HuH-7.5 (cell line): Measurements from ENCODE around the gene PCDHGA10.
"Not testable (repeated sequence)": the region's sequence is repeated elsewhere in the genome, so short reads cannot be mapped to it uniquely, and the experiment has no call there.

ENCODE experiments used
- DNase-seq: peaks from one replicate; pipeline ENCODE4 v3.0.0; 2011; ENCODE audit warnings: low spot score

The PCDHGA10 gene

DNA sequence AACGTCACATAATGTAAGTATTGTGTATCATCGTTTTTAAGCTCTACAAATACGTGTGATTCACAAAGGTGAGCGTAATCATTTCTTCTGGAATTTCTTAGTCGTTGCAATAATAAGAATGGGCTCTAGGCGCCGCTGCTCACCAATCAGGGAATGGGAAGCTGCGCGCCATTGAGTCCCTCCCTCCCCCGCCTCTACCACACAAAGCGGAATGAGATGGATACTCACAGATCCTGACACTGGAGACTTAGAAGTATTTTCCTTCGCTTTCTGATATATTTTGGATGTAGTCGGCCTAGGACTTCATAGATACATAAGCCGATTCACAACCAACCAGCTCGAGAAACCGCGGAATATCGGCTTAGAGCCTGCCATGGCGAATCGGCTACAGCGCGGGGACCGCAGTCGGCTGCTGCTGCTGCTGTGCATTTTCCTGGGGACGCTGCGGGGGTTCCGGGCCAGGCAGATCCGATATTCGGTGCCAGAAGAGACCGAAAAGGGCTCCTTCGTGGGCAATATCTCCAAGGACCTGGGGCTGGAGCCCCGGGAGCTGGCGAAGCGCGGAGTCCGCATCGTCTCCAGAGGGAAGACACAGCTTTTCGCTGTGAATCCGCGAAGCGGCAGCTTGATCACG is 8.2 kb downstream of the PCDHGA10 start, which contains the start of gene PCDHGA11:
PCDHGA11 (plus strand) TSS at position 197 of the 634 bp plus-strand sequence; CDS start at position 374, 177 bp downstream.
- DNase-seq: no peak

DNA sequence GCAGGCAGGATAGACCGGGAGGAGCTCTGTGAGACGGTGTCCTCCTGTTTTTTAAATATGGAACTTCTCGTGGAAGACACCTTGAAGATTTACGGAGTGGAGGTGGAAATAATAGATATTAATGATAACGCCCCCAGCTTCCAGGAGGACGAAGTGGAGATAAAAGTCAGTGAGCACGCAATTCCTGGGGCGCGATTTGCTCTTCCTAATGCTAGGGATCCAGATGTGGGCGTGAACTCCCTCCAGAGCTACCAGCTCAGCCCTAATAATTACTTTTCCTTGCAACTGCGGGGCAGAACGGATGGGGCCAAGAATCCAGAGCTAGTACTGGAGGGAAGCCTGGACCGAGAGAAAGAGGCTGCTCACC is 8.7 kb downstream of the PCDHGA10 start:
- no peak for DNase-seq

DNA sequence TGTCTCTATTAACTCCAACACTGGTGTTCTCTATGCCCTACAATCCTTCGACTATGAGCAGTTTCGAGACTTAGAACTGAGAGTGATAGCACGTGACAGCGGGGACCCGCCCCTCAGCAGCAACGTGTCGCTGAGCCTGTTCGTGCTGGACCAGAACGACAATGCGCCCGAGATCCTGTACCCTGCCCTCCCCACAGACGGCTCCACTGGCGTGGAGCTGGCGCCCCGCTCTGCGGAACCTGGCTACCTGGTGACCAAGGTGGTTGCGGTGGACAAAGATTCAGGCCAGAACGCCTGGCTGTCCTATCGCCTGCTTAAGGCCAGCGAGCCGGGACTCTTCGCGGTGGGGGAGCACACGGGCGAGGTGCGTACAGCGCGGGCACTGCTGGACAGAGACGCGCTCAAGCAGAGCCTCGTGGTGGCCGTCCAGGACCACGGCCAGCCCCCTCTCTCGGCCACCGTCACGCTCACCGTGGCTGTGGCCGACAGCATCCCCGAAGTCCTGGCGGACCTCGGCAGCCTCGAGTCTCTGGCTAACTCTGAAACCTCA is 10.0 kb downstream of the PCDHGA10 start:
- DNase-seq: no peak

DNA sequence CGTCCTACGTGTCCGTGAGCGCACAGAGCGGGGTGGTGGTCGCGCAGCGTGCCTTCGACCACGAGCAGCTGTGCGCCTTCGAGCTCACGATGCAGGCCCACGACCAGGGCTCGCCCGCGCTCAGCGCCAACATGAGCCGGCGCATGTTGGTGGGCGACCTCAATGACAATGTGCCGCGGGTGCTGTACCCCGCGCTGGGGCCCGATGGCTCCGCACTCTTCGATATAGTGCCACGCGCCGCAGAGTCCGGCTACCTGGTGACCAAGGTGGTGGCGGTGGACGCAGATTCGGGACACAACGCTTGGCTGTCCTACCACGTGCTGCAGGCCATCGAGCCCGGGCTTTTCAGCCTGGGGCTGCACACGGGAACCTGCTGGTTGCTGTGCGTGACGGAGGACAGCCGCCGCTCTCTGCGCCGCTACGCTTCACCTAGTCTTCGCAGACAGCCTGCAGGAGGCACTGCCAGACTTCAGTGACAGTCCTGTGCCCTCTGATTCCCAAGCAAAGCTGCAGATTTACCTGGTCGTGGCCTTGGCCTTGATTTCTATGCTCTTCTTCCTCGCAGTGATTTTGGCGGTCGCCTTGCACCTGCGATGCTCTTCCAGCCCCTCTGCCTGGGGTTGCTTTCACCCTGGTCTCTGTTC is 15.1 kb downstream of the PCDHGA10 start:
- no peak for DNase-seq

DNA sequence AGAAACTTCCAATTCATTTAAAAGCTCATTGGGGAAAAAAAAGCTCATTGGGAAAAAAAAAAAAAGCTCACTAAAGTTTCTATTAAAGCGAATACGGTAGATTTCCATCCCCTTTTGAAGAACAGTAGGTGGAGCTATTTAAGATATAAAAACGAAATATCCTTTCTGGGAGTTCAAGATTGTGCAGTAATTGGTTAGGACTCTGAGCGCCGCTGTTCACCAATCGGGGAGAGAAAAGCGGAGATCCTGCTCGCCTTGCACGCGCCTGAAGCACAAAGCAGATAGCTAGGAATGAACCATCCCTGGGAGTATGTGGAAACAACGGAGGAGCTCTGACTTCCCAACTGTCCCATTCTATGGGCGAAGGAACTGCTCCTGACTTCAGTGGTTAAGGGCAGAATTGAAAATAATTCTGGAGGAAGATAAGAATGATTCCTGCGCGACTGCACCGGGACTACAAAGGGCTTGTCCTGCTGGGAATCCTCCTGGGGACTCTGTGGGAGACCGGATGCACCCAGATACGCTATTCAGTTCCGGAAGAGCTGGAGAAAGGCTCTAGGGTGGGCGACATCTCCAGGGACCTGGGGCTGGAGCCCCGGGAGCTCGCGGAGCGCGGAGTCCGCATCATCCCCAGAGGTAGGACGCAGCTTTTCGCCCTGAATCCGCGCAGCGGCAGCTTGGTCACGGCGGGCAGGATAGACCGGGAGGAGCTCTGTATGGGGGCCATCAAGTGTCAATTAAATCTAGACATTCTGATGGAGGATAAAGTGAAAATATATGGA is 17.7 kb downstream of the PCDHGA10 start, which contains the start of gene PCDHGA12:
PCDHGA12 (plus strand) TSS at position 176 of the 782 bp plus-strand sequence; CDS start at position 429, 253 bp downstream.
- no peak for DNase-seq

DNA sequence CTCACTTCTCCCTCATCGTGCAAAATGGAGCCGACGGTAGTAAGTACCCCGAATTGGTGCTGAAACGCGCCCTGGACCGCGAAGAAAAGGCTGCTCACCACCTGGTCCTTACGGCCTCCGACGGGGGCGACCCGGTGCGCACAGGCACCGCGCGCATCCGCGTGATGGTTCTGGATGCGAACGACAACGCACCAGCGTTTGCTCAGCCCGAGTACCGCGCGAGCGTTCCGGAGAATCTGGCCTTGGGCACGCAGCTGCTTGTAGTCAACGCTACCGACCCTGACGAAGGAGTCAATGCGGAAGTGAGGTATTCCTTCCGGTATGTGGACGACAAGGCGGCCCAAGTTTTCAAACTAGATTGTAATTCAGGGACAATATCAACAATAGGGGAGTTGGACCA is 18.5 kb downstream of the PCDHGA10 start:
- no peak for DNase-seq

DNA sequence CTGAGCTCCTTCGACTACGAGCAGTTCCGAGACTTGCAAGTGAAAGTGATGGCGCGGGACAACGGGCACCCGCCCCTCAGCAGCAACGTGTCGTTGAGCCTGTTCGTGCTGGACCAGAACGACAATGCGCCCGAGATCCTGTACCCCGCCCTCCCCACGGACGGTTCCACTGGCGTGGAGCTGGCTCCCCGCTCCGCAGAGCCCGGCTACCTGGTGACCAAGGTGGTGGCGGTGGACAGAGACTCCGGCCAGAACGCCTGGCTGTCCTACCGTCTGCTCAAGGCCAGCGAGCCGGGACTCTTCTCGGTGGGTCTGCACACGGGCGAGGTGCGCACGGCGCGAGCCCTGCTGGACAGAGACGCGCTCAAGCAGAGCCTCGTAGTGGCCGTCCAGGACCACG is 19.5 kb downstream of the PCDHGA10 start:
- not testable (repeated sequence) for DNase-seq

DNA sequence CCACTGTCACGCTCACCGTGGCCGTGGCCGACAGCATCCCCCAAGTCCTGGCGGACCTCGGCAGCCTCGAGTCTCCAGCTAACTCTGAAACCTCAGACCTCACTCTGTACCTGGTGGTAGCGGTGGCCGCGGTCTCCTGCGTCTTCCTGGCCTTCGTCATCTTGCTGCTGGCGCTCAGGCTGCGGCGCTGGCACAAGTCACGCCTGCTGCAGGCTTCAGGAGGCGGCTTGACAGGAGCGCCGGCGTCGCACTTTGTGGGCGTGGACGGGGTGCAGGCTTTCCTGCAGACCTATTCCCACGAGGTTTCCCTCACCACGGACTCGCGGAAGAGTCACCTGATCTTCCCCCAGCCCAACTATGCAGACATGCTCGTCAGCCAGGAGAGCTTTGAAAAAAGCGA is 19.9 kb downstream of the PCDHGA10 start:
- DNase-seq: not testable (repeated sequence)

DNA sequence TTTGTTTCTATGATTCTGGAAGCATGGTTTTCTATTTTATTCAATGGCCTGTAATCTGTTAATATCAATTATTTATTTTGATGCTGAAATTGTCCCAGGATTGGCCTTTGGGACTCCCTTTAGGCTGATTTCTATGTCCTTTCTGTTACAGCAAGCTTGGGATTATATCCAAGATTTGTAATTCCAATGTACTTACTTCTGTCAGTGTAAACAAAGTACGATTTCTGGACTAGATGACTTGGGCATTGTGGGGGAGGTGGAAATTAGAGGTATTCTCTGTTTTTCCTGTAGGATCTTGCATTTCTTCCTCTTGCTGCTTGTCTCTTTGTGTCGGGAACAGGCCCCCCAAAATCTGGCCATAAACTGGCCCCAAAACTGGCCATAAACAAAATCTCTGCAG is 21.2 kb downstream of the PCDHGA10 start:
- no peak for DNase-seq

DNA sequence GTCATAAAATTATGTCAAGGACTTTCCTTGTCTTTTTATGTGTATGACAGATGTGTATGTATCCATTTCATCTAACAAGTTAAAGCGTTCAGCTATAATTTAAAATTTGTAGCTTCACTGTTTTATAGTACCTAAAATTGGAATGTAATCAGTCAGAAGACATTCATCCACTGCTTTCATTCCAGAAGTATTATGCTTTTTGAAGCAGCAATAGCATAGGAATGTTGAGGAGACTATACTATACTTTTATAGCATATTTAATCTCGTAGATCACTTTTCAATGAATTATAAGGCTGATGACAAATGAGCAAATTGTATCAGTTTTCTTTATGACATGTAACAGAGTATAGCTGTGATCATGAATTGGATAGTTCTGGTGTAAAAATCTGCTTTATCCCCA is 24.4 kb downstream of the PCDHGA10 start:
- DNase-seq: no peak

DNA sequence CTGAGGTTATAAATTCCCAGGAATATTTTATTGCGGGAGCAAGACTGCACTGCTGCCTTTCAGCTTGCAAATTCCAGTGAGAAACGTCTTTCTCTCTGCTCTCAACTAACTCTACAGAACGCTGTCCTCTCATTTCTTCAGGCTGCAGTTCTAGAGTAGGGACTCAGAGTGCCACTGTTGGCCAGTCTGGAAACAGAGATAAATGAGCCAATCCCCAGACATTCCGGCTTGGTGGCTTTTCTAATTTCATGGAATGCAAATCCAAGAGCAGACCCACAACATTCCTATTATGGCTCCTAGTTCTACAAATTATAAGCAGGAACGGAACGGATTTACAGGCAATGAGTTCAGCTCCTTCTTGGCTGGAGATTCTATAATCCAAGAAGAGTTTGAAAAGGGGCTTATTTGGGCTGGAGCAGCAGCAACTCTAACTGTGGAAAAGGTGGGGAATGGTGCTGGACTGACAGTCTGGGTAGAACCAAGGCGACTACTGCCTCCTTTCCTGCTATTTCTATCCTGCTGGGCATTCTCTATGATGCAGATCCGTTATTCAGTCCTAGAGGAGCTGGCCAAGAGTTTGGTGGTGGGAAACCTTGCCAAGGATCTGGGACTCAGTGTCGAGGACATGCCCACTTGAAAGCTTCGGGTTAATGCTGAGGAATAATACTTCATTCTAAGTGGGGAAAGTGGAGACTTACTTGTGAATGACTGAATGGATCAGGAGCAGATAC is 26.8 kb downstream of the PCDHGA10 start:
- no peak for DNase-seq

DNA sequence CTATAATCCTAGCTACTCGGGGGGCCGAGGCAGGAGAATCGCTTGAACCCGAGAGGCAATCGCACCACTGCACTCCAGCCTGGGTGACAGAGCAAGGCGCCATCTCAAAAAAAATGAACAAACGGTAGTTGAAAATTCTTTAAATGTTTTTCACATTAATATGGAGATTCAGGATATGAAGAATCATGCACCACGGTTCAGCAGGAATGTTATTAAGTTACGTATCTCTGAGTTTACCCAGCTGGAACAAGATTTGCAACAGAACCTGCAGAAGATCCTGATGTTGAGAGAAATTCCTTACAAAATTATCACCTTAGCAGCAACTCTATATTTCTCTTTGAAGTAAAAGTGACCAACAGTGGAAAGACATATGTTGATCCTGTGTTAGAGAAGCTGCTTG is 27.6 kb downstream of the PCDHGA10 start:
- DNase-seq: no peak

DNA sequence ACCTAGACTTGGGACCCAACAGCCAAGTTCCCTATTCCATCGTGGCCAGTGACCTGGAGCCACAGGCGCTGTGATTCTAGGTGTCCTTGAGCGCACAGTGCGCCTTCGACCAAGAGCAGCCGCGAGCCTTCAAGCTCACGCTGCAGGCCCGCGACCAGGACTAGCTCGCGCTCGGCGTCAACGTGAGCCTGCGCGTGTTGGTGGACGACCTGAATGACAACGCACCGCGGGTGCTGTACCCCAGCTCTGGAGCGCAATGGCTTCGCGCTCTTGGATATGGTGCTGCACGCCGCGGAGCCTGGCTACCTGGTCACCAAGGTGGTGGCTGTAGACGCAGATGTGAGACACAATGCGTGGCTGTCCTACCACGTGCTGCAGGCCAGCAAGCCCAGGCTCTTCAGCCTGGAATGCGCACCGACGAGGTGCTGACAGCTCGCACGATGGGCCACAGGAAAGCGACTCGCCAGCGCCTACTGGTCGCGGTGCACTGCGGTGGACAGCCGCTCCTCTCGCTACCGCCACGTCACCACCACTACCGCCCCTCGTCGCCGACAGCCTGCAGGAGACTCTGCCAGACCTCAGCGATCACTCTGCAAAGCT is 28.9 kb downstream of the PCDHGA10 start:
- no peak for DNase-seq

DNA sequence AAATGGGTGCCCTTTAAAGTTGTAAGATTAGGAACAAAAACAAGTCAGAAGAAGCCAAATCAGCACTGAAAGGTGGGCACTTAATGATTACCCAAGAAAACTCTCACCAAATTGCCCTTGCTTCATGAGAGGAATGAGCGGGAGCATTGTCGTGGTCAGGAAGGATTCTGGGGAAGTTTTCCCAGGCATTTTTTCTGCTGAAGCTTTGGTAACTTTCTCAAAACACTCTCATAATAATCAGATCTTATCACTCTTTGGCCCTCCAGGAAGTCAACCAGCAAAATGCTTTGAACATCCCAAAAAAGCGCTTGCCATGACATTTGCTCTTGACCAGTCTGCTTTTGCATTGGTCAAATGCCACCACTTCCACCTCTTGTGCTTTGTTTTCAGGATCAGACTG is 52.6 kb downstream of the PCDHGA10 start:
- DNase-seq: no peak
